CD4-positive, alpha-beta T cell (primary cell): ENCODE results near the gene CASP7. TPM values are rescaled to one million over a fixed set of nuclear protein-coding genes. Genes with fewer than 3 reads are reported as not detected.
A peak's percentile ranks its signal among the peaks of the same experiment; 100 is the strongest.

Source experiments
- ATAC-seq: fragments of 200-7000 bp; cut with Tn5 transposase; one replicate; pipeline ENCODE4 v1.10.0; 2022; ENCODE audit warnings: mild to moderate bottlenecking; ENCODE audit not compliant: poor library complexity
- CTCF ChIA-PET: fragments of 350-600 bp; sonication (Branson Sonifier 250); formaldehyde crosslinking; loops from one replicate; lab custom pipeline; 2021; ENCODE audit warnings: antibody characterized with exemption, inconsistent platforms; lab: Charles Lee
- POLR2A ChIA-PET: fragments of 350-600 bp; sonication (Branson Sonifier 250); formaldehyde crosslinking; loops from one replicate; lab custom pipeline; 2021; ENCODE audit warnings: antibody characterized with exemption, inconsistent platforms; lab: Charles Lee
- DNase-seq, 14 experiments: peaks; one replicate each; pipeline ENCODE4 v3.0.0-alpha.2; 2013 to 2020; ENCODE audit warnings: mixed read lengths in 2 of 14
- H3K27ac ChIP-seq, 2 donors: one replicate each; pipeline versions ENCODE4 v1.5.1 to v1.7.0; 2013; ENCODE audit warnings: low read length in 2 of 2, low read depth in 1 of 2, mild to moderate bottlenecking in 1 of 2
- H3K27me3 ChIP-seq, 2 experiments: 1 replicate in 1 of 2; 2 replicates in 1 of 2; pipeline versions ENCODE4 v1.6.1 to v1.7.0; 2013; ENCODE audit warnings: low read length in 2 of 2, control low read depth in 1 of 2, mild to moderate bottlenecking in 1 of 2, moderate library complexity in 1 of 2; ENCODE audit not compliant: insufficient read depth in 2 of 2, control insufficient read depth in 1 of 2
- H3K36me3 ChIP-seq: one replicate; pipeline ENCODE4 v1.6.1; 2013; ENCODE audit warnings: low read length, control low read depth; ENCODE audit not compliant: insufficient read depth
- H3K4me1 ChIP-seq: one replicate; pipeline ENCODE4 v1.6.1; 2013; ENCODE audit warnings: low read length, control low read depth; ENCODE audit not compliant: insufficient read depth
- H3K4me3 ChIP-seq: one replicate; pipeline ENCODE4 v1.5.1; 2013; ENCODE audit warnings: mild to moderate bottlenecking, low read length, moderate library complexity
- H3K9me3 ChIP-seq, 2 experiments: 1 replicate in 1 of 2; 2 replicates in 1 of 2; pipeline versions ENCODE4 v1.6.1 to v1.7.0; 2013; ENCODE audit warnings: low read length in 2 of 2, mild to moderate bottlenecking in 2 of 2, control low read depth in 1 of 2, moderate library complexity in 1 of 2; ENCODE audit not compliant: control insufficient read depth in 1 of 2, insufficient read depth in 1 of 2
- H3K27ac Mint-ChIP-seq: one replicate; pipeline ENCODE4 v1.8.0; 2020; ENCODE audit warnings: mixed read lengths
- H3K27me3 Mint-ChIP-seq: one replicate; pipeline ENCODE4 v1.8.0; 2021; ENCODE audit warnings: mixed read lengths
- H3K36me3 Mint-ChIP-seq: one replicate; pipeline ENCODE4 v1.8.0; 2021; ENCODE audit warnings: low read depth, mixed read lengths
- H3K4me1 Mint-ChIP-seq: one replicate; pipeline ENCODE4 v1.8.0; 2021; ENCODE audit warnings: low read depth, mixed read lengths
- H3K4me3 Mint-ChIP-seq: one replicate; pipeline ENCODE4 v1.8.0; 2020; ENCODE audit warnings: mild to moderate bottlenecking, mixed read lengths
- H3K9me3 Mint-ChIP-seq: one replicate; pipeline ENCODE4 v1.8.0; 2020; ENCODE audit warnings: mixed read lengths
- intact Hi-C, 2 experiments: fragments of 100-400 bp; cut with DNase I in 1 of 2; cut with micrococcal nuclease in 1 of 2; formaldehyde crosslinking; loops; one replicate each; pipeline versions ENCODE4 v1.15.1 to v1.9.0; 2023 to 2025; cut with DNase I, micrococcal nuclease
- total RNA-seq, 174 experiments: library from RNA in 2 of 174; stranded (reverse) in 2 of 174; gene quantifications; one replicate each; pipeline ENCODE4 v1.2.3 and lab custom pipeline; 2021 to 2026
- TF ChIP-seq, protein P1 (sequence below): fragments of 200-600 bp; IDR thresholded peaks from one replicate; pipeline ENCODE4 v1.8.0; 2022; ENCODE audit warnings: antibody characterized with exemption, mild to moderate bottlenecking

Gene CASP7
- total RNA-seq, 2 experiments from 2014 or later = 8.5 to 8.6 TPM

DNA sequence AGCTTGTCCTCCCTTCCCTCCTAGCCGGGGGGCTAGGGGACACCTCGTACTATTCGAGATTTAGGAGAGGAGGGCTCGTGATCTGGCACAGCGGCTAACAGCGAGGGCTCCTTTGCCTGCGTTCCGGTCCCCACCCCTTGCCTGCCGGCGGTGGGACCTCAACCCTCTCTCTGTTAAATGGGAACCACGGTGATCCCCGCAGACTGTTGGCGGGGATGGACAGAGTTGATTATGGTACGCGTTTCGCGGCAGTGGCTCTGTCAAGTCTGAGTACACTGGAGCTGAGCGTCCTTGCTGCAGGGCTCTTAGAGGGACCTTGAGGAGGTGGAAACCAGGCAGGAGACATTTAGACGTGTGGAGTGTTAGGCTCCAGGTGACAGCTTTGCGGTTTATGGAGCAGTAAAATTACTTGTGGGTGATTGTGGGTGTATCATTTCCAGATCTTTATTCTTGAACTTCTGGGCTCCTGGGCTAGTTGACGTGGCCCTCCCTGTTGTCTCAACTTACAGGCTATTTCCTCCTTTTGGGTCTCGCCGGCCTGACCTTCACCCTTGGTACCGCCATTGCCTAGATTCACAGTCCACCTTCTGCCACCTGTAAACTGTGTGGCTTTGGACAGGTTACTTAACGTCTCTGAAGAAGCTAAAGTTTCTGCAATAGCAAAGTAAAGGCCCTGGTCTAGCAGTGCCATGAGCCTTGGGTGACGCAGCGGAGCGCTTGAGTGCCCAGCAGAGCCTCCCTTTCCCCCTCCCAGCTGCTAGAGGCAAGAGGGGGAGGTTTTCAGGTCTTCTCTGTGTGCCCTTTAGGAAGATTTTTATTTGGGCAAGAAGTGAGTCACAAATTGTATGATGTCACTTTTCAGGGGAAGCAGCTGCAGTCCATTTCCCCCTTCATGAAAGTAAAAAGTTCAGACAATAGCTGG is 739 bp downstream of the CASP7 start:
- CTCF ChIA-PET = interaction anchor here (1.9 kb wide), 1 partner anchor 494 kb away, joined by 5 read pairs; the partner anchor contains the start of gene CCDC186
- Mint-ChIP-seq H3K4me3 (peak overlapping the region; percentile 98), H3K27me3 (no peaks in the 10 kb centered on the region), H3K36me3 (peaks cover 40% of the 10 kb centered on the region), H3K9me3 (peaks cover 4% of the 10 kb centered on the region), H3K4me1 (peaks cover 37% of the 10 kb centered on the region), H3K27ac (peak overlapping the region; percentile 88)
- Histone ChIP-seq H3K36me3 (no peaks in the 10 kb centered on the region), H3K27ac (peak overlapping the region; percentile 59 to 75), H3K4me3 (peak overlapping the region; percentile 77), H3K9me3 (peaks cover 0 to 3% of the 10 kb centered on the region in 2 experiments), H3K4me1 (peaks cover 25% of the 10 kb centered on the region), H3K27me3 (no peaks in the 10 kb centered on the region)
- intact Hi-C loops = loop anchor here in 1 of 2 experiments (10.0 kb wide), 2 partner anchors 174 to 284 kb away; partner anchors contain the start of genes DCLRE1A and NHLRC2
- TF ChIP-seq, protein P1, sequence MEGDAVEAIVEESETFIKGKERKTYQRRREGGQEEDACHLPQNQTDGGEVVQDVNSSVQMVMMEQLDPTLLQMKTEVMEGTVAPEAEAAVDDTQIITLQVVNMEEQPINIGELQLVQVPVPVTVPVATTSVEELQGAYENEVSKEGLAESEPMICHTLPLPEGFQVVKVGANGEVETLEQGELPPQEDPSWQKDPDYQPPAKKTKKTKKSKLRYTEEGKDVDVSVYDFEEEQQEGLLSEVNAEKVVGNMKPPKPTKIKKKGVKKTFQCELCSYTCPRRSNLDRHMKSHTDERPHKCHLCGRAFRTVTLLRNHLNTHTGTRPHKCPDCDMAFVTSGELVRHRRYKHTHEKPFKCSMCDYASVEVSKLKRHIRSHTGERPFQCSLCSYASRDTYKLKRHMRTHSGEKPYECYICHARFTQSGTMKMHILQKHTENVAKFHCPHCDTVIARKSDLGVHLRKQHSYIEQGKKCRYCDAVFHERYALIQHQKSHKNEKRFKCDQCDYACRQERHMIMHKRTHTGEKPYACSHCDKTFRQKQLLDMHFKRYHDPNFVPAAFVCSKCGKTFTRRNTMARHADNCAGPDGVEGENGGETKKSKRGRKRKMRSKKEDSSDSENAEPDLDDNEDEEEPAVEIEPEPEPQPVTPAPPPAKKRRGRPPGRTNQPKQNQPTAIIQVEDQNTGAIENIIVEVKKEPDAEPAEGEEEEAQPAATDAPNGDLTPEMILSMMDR = no peak
- POLR2A ChIA-PET = no interaction called here
- DNase-seq (peak in 10 of 14 experiments; percentile 3 to 68 (median 26)), ATAC-seq (peak; percentile 25)

GRCh38 chr10:113681533-113682470 is 2.1 kb downstream of the CASP7 start:
- Mint-ChIP-seq H3K4me3 (peak overlapping the region; percentile 98), H3K9me3 (peaks cover 4% of the 10 kb centered on the region), H3K36me3 (peaks cover 50% of the 10 kb centered on the region), H3K27ac (peak overlapping the region; percentile 88), H3K4me1 (peaks cover 37% of the 10 kb centered on the region), H3K27me3 (no peaks in the 10 kb centered on the region)
- TF ChIP-seq, protein P1 = no peak
- intact Hi-C loops = loop anchor here in 1 of 2 experiments (10.0 kb wide), 2 partner anchors 173 to 283 kb away; partner anchors contain the start of genes DCLRE1A and NHLRC2
- Histone ChIP-seq H3K9me3 (peaks cover 3 to 10% of the 10 kb centered on the region in 2 experiments), H3K4me1 (peaks cover 25% of the 10 kb centered on the region), H3K4me3 (no peak overlapping the region), H3K27me3 (no peaks in the 10 kb centered on the region), H3K36me3 (no peaks in the 10 kb centered on the region), H3K27ac (peak overlapping the region in 1 of 2 donors; percentile 24)
- no peak for ATAC-seq
- POLR2A ChIA-PET = interaction anchor here (1.7 kb wide), 1 partner anchor 26 kb away, joined by 4 read pairs; no protein-coding TSS in a partner anchor
- CTCF ChIA-PET = no interaction called here
- peak in 3 of 14 experiments; percentile 57 to 69 (median 64) for DNase-seq

GRCh38 chr10:113683300-113683699 is 3.6 kb downstream of the CASP7 start:
- peaks cover 63% of the 10 kb centered on the region for H3K36me3 Mint-ChIP-seq
- Histone ChIP-seq H3K27ac (no peak overlapping the region), H3K9me3 (peaks cover 7 to 22% of the 10 kb centered on the region in 2 experiments), H3K4me3 (no peak overlapping the region), H3K4me1 (peaks cover 25% of the 10 kb centered on the region), H3K27me3 (no peaks in the 10 kb centered on the region), H3K36me3 (no peaks in the 10 kb centered on the region)
- H3K4me1 Mint-ChIP-seq = peaks cover 40% of the 10 kb centered on the region
- CTCF ChIA-PET = no interaction called here
- no peak for ATAC-seq
- POLR2A ChIA-PET = interaction anchor here (1.7 kb wide), 1 partner anchor 24 kb away, joined by 4 read pairs; no protein-coding TSS in a partner anchor
- H3K27ac Mint-ChIP-seq = no peak overlapping the region
- TF ChIP-seq, protein P1 = no peak
- peak overlapping the region; percentile 1 for H3K4me3 Mint-ChIP-seq
- H3K9me3 Mint-ChIP-seq = peaks cover 4% of the 10 kb centered on the region
- DNase-seq = no peak
- intact Hi-C loops = loop anchor here in 1 of 2 experiments (10.0 kb wide), 2 partner anchors 172 to 282 kb away; partner anchors contain the start of genes DCLRE1A and NHLRC2
- H3K27me3 Mint-ChIP-seq = no peaks in the 10 kb centered on the region
